H1 (cell line): ENCODE measurements around the gene CCDC117. TPM values are rescaled to one million over a fixed set of nuclear protein-coding genes. Genes with fewer than 3 reads are reported as not detected.

Experiments used
- CTCF ChIA-PET: fragments of 300-600 bp; sonication (Branson Sonifier 250); formaldehyde crosslinking; loops from one replicate; lab custom pipeline; 2021; ENCODE audit not compliant: partially characterized antibody; lab: Charles Lee
- POLR2A ChIA-PET: fragments of 300-600 bp; sonication (Branson Sonifier 250); formaldehyde crosslinking; loops from one replicate; lab custom pipeline; 2021; ENCODE audit warnings: inconsistent platforms; ENCODE audit not compliant: partially characterized antibody; lab: Charles Lee
- DNase-seq, 2 experiments: peaks; one replicate each; pipeline versions ENCODE4 v3.0.0 to v3.0.0-alpha.2; 2010 to 2022; ENCODE audit warnings: low spot score in 2 of 2, low read depth in 1 of 2, mixed read lengths in 1 of 2
- FAIRE-seq: peaks from 2 replicates; lab custom pipeline; 2011; peaks lifted over from hg19 to GRCh38; lab: Jason Lieb, UNC
- H2AFZ ChIP-seq: 2 replicates; pipeline ENCODE4 v1.8.1; 2012; ENCODE audit warnings: low read length, inconsistent platforms
- H2AK5ac ChIP-seq: 2 replicates; pipeline ENCODE4 v1.6.1; 2013; ENCODE audit warnings: low read depth, low read length
- H2BK120ac ChIP-seq: replicated peaks from 2 replicates; pipeline ENCODE3; 2013; ENCODE audit warnings: low read depth, low read length, inconsistent platforms
- H2BK12ac ChIP-seq: 2 replicates; pipeline ENCODE4 v1.6.1; 2013; ENCODE audit warnings: low read depth, low read length
- H2BK15ac ChIP-seq: 2 replicates; pipeline ENCODE4 v1.6.1; 2013; ENCODE audit warnings: low read length
- H2BK20ac ChIP-seq: 2 replicates; pipeline ENCODE4 v1.6.1; 2013; ENCODE audit warnings: low read length
- H2BK5ac ChIP-seq: 2 replicates; pipeline ENCODE4 v1.6.1; 2013; ENCODE audit warnings: low read depth, low read length
- H3K14ac ChIP-seq: 2 replicates; pipeline ENCODE4 v1.6.1; 2013; ENCODE audit warnings: inconsistent platforms; ENCODE audit not compliant: insufficient read length
- H3K18ac ChIP-seq: 2 replicates; pipeline ENCODE4 v1.6.1; 2013; ENCODE audit warnings: low read length; ENCODE audit errors: extremely low read depth
- H3K23ac ChIP-seq: 2 replicates; pipeline ENCODE4 v1.6.1; 2013; ENCODE audit warnings: inconsistent platforms; ENCODE audit not compliant: insufficient read length
- H3K23me2 ChIP-seq: 2 replicates; pipeline ENCODE4 v1.6.1; 2013; ENCODE audit warnings: low read depth, low read length
- H3K27ac ChIP-seq: 2 replicates; pipeline ENCODE4 v1.6.1; 2011; ENCODE audit warnings: low read depth, low read length, inconsistent platforms
- H3K27me3 ChIP-seq, 4 experiments: replicated peaks in 1 of 4; 1 replicate in 1 of 4; 2 replicates in 3 of 4; pipeline versions ENCODE4 v1.6.1 to v1.8.1; 2011 to 2013; ENCODE audit warnings: low read length in 3 of 4, mild to moderate bottlenecking in 3 of 4, inconsistent platforms in 2 of 4, mixed read lengths in 2 of 4, moderate library complexity in 1 of 4; ENCODE audit not compliant: control insufficient read depth in 3 of 4, insufficient read depth in 3 of 4; ENCODE audit errors: extremely low read depth in 1 of 4
- H3K36me3 ChIP-seq, 4 experiments: 2 replicates each; pipeline versions ENCODE4 v1.6.1 to v1.8.1; 2011 to 2013; ENCODE audit warnings: mild to moderate bottlenecking in 4 of 4, low read length in 3 of 4, moderate library complexity in 2 of 4, control low read depth in 1 of 4, inconsistent platforms in 1 of 4; ENCODE audit not compliant: insufficient read depth in 4 of 4, control insufficient read depth in 2 of 4
- H3K4ac ChIP-seq: replicated peaks from 2 replicates; pipeline ENCODE3; 2013; ENCODE audit warnings: low read length, low read depth, mixed read lengths, inconsistent platforms; ENCODE audit not compliant: insufficient read length
- H3K4me1 ChIP-seq, 4 experiments: replicated peaks in 1 of 4; 1 replicate in 1 of 4; 2 replicates in 3 of 4; pipeline versions ENCODE4 v1.6.1 to v1.8.1; 2011 to 2013; ENCODE audit warnings: low read length in 3 of 4, inconsistent platforms in 2 of 4, mixed read lengths in 1 of 4; ENCODE audit not compliant: insufficient read depth in 4 of 4, control insufficient read depth in 3 of 4
- H3K4me2 ChIP-seq, 2 experiments: 2 replicates each; pipeline versions ENCODE4 v1.6.1 to v1.8.1; 2011 to 2013; ENCODE audit warnings: low read depth in 2 of 2, low read length in 2 of 2, control low read depth in 1 of 2, inconsistent platforms in 1 of 2, mild to moderate bottlenecking in 1 of 2; ENCODE audit not compliant: insufficient read depth in 1 of 2
- H3K4me3 ChIP-seq, 4 experiments: fragments of 200-600, 300-600 bp in 1 of 4; sonication (generic), shearing (Covaris generic), sonication (Bioruptor Twin) in 1 of 4; 2 replicates each; pipeline versions ENCODE4 v1.5.1 to v1.8.1; 2011 to 2016; ENCODE audit warnings: low read length in 4 of 4, low read depth in 3 of 4, control low read depth in 2 of 4, inconsistent platforms in 2 of 4, mild to moderate bottlenecking in 2 of 4, mixed read lengths in 1 of 4, moderate library complexity in 1 of 4; ENCODE audit not compliant: insufficient read depth in 2 of 4; ENCODE audit errors: extremely low read depth in 1 of 4
- H3K56ac ChIP-seq: replicated peaks from 2 replicates; pipeline ENCODE3; 2013; ENCODE audit warnings: low read depth, mild to moderate bottlenecking, mixed read lengths, low read length, inconsistent platforms; ENCODE audit not compliant: insufficient read length
- H3K79me1 ChIP-seq: 2 replicates; pipeline ENCODE4 v1.6.1; 2013; ENCODE audit warnings: low read depth, low read length, control low read depth
- H3K79me2 ChIP-seq, 2 experiments: 2 replicates each; pipeline versions ENCODE4 v1.6.1 to v1.8.1; 2012 to 2013; ENCODE audit warnings: low read length in 2 of 2, mild to moderate bottlenecking in 2 of 2, inconsistent platforms in 1 of 2; ENCODE audit not compliant: insufficient read depth in 2 of 2, control insufficient read depth in 1 of 2
- H3K9ac ChIP-seq, 4 experiments: replicated peaks in 1 of 4; 1 replicate in 1 of 4; 2 replicates in 3 of 4; pipeline versions ENCODE4 v1.6.1 to v1.8.1; 2011 to 2013; ENCODE audit warnings: low read depth in 3 of 4, low read length in 3 of 4, control low read depth in 2 of 4, mild to moderate bottlenecking in 2 of 4, moderate library complexity in 2 of 4, inconsistent platforms in 1 of 4; ENCODE audit errors: extremely low read depth in 1 of 4
- H3K9me3 ChIP-seq, 2 experiments: 2 replicates each; pipeline versions ENCODE4 v1.6.1 to v1.8.1; 2012 to 2013; ENCODE audit warnings: mild to moderate bottlenecking in 2 of 2, moderate library complexity in 2 of 2, control low read depth in 1 of 2, inconsistent platforms in 1 of 2, low read depth in 1 of 2, low read length in 1 of 2, mixed read lengths in 1 of 2; ENCODE audit not compliant: insufficient read depth in 2 of 2
- H4K20me1 ChIP-seq, 2 experiments: replicated peaks in 1 of 2; 2 replicates each; pipeline versions ENCODE3 to v1.8.1; 2011 to 2013; ENCODE audit warnings: inconsistent platforms in 2 of 2, low read length in 2 of 2, mild to moderate bottlenecking in 1 of 2; ENCODE audit not compliant: insufficient read depth in 2 of 2, control insufficient read depth in 1 of 2
- H4K5ac ChIP-seq: 2 replicates; pipeline ENCODE4 v1.6.1; 2013; ENCODE audit warnings: low read length, low read depth, mixed read lengths, inconsistent platforms; ENCODE audit not compliant: insufficient read length
- H4K8ac ChIP-seq: 2 replicates; pipeline ENCODE4 v1.8.0; 2013; ENCODE audit warnings: mild to moderate bottlenecking, moderate library complexity, low read length, inconsistent platforms; ENCODE audit not compliant: insufficient read depth; ENCODE audit errors: extremely low read depth
- H4K91ac ChIP-seq: replicated peaks from 2 replicates; pipeline ENCODE3; 2013; ENCODE audit warnings: low read length, mixed read lengths, inconsistent platforms; ENCODE audit not compliant: insufficient read length
- ASH2L ChIP-seq: fragments of 200-600, 300-600 bp; sonication (generic); IDR thresholded peaks from one replicate; pipeline ENCODE4 v1.7.1; 2017; ENCODE audit warnings: low read length
- BACH1 ChIP-seq: IDR thresholded peaks from 2 replicates; pipeline ENCODE4 v1.6.1; 2012; ENCODE audit warnings: low read length, improper control_type of control experiment
- BCL11A ChIP-seq, 2 experiments: IDR thresholded peaks; one replicate each; pipeline ENCODE4 v1.6.1; 2011; ENCODE audit warnings: low read depth in 2 of 2, low read length in 2 of 2, mild to moderate bottlenecking in 2 of 2
- BRCA1 ChIP-seq: IDR thresholded peaks from 2 replicates; pipeline ENCODE4 v1.6.1; 2012; ENCODE audit warnings: low read depth, low read length, improper control_type of control experiment
- E2F6 ChIP-seq: IDR thresholded peaks from 2 replicates; pipeline ENCODE4 v1.6.1; 2012; ENCODE audit warnings: inconsistent platforms
- EP300 ChIP-seq, 2 experiments: IDR thresholded peaks; 1 replicate in 1 of 2; 2 replicates in 1 of 2; pipeline ENCODE4 v1.6.1; 2011 to 2012; ENCODE audit warnings: low read depth in 2 of 2, low read length in 2 of 2, mild to moderate bottlenecking in 2 of 2, borderline replicate concordance in 1 of 2, inconsistent platforms in 1 of 2, moderate library complexity in 1 of 2
- KDM5A ChIP-seq: fragments of 200-600 bp; IDR thresholded peaks from 2 replicates; pipeline ENCODE4 v1.7.1; 2012; ENCODE audit warnings: mild to moderate bottlenecking, low read length, inconsistent platforms, mixed read lengths
- POLR2A ChIP-seq, 2 experiments: IDR thresholded peaks; 1 replicate in 1 of 2; 2 replicates in 1 of 2; pipeline ENCODE4 v1.6.1; 2011; ENCODE audit warnings: low read depth in 2 of 2, low read length in 2 of 2, mild to moderate bottlenecking in 2 of 2; ENCODE audit errors: control extremely low read depth in 1 of 2
- RBBP5 ChIP-seq: IDR thresholded peaks from 2 replicates; pipeline ENCODE4 v1.7.1; 2012; ENCODE audit warnings: low read depth, mild to moderate bottlenecking, inconsistent platforms, low read length, moderate library complexity, borderline replicate concordance
- RFX5 ChIP-seq: IDR thresholded peaks from 2 replicates; pipeline ENCODE4 v1.6.1; 2011; ENCODE audit warnings: low read depth, low read length, improper control_type of control experiment, borderline replicate concordance
- SIX5 ChIP-seq: IDR thresholded peaks from 2 replicates; pipeline ENCODE4 v1.6.1; 2011; ENCODE audit warnings: mild to moderate bottlenecking, low read depth, low read length
- TAF1 ChIP-seq: IDR thresholded peaks from 2 replicates; pipeline ENCODE4 v1.6.1; 2011; ENCODE audit warnings: mild to moderate bottlenecking, low read depth, low read length
- TCF12 ChIP-seq: IDR thresholded peaks from 2 replicates; pipeline ENCODE4 v1.6.1; 2011; ENCODE audit warnings: low read depth, mild to moderate bottlenecking, low read length
- TEAD4 ChIP-seq: IDR thresholded peaks from 2 replicates; pipeline ENCODE4 v1.6.1; 2012; ENCODE audit warnings: low read depth, low read length, inconsistent platforms, mixed read lengths
- ZNF274 ChIP-seq: IDR thresholded peaks from 2 replicates; pipeline ENCODE4 v1.7.0; 2012; ENCODE audit warnings: low read length, borderline replicate concordance; ENCODE audit errors: extremely low read depth
- WGBS, 2 experiments: shearing (Covaris generic) in 1 of 2; methylation state at CpG; one replicate each; pipeline versions ENCODE4 v1.1.6 to v1.1.7; 2013 to 2015; ENCODE audit warnings: low lambda C conversion rate in 2 of 2, mixed read lengths in 2 of 2, inconsistent platforms in 1 of 2, low coverage in 1 of 2, missing lambda C conversion rate in 1 of 2; ENCODE audit not compliant: insufficient replicate concordance in 2 of 2, insufficient coverage in 1 of 2, insufficient read length in 1 of 2; ENCODE audit errors: extremely low coverage in 1 of 2, missing lambda C conversion rate in 1 of 2; 5-methylcytosine and 5-hydroxymethylcytosine counted together
- polyA plus RNA-seq, 7 experiments: library from polyadenylated mRNA; depleted of rRNA in 3 of 7; stranded (reverse) in 5 of 7; unstranded in 2 of 7; fragments of >200 nt in 5 of 7; fragments of 200-250 nt in 2 of 7; gene quantifications; 1 replicate in 5 of 7; 2 replicates in 1 of 7; 4 replicates in 1 of 7; pipeline versions ENCODE4 v1.2.1 to v1.2.3, GENCODE V29; 2011 to 2013; ENCODE audit warnings: missing spikeins in 2 of 7, mixed read lengths in 2 of 7
- total RNA-seq: library from RNA; stranded (reverse); fragmentation: NEBNext Ultra II Directional; extraction: Animal tissue kit (Norgen Biotek cat#: 25700); gene quantifications from 2 replicates; pipeline ENCODE4 v1.2.1, GENCODE V29; 2021

CCDC117 gene
- total and polyA plus RNA-seq, 2 of the 8 experiments (the other 6 are each of a cell fraction or from before 2014, with no cell fraction given): 9.1 to 43.1 TPM

DNA sequence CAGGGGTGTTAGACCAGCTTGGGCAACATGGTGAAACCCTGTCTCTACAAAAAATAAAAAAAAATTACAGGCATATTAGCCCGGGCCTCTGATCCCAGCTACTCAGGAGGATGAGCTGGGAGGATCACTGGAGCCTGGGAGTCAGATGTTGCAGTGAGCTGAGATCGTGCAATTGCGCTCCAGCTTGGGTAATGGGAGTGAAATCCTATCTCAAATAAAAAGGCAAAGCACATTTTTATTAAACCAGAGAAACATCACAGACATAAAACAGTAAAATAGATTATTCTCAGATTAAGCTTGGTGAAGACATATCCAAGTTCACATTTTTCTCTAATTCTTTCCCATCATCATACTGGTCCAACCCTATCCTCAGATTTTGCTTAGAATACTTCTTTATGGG lies 57.9 kb downstream of the CCDC117 start:
- H3K36me3 ChIP-seq: no peaks in the 10 kb centered on the region
- TF ChIP-seq BCL11A (IDR thresholded peaks at IDR 0.05; ENCODE audit: low read depth in 2 of 2, low read length in 2 of 2) (no peak), TCF12 (no peak), E2F6 (no peak), RBBP5 (no peak), BRCA1 (no peak), EP300 (IDR thresholded peaks at IDR 0.05; ENCODE audit: borderline replicate concordance in 1 of 2, low read depth in 2 of 2, low read length in 2 of 2) (no peak), ZNF274 (no peak), POLR2A (IDR thresholded peaks at IDR 0.05; ENCODE audit: control extremely low read depth in 1 of 2, low read depth in 2 of 2, low read length in 2 of 2) (no peak), BACH1 (no peak), SIX5 (no peak), RFX5 (no peak), KDM5A (no peak), TAF1 (no peak), TEAD4 (no peak), ASH2L (no peak)

More for the DNA sequence above, 57.9 kb downstream of the CCDC117 start:
- Histone ChIP-seq H3K23ac (no peak overlapping the region), H2BK12ac (no peak overlapping the region), H3K4me3 (no peak overlapping the region), H3K79me1 (no peaks in the 10 kb centered on the region), H3K4me1 (no peaks in the 10 kb centered on the region; a peak in 1 of 7 replicates), H3K4ac (no peak overlapping the region), H3K27me3 (no peaks in the 10 kb centered on the region), H3K79me2 (no peaks in the 10 kb centered on the region), H4K8ac (no peak overlapping the region), H2BK5ac (no peak overlapping the region), H4K5ac (no peak overlapping the region), H3K9ac (no peak overlapping the region), H2BK120ac (no peak overlapping the region), H4K20me1 (no peaks in the 10 kb centered on the region), H2BK15ac (no peak overlapping the region), H2AK5ac (no peak overlapping the region), H3K56ac (no peak overlapping the region), H2AFZ (no peak overlapping the region), H3K4me2 (no peak overlapping the region), H3K23me2 (peaks cover 5% of the 10 kb centered on the region; the same call in 1 of the 2 replicates), H3K9me3 (no peaks in the 10 kb centered on the region), H2BK20ac (no peak overlapping the region), H3K18ac (no peak overlapping the region), H4K91ac (no peak overlapping the region), H3K14ac (no peak overlapping the region), H3K27ac (no peak overlapping the region)
- FAIRE-seq (no peak), DNase-seq (no peak)
- CTCF ChIA-PET: interaction anchor here (0.6 to 5.0 kb wide), 18 partner anchors 11 to 229 kb away, joined by 3 to 64 read pairs (median 4); no protein-coding TSS in a partner anchor
- 96% methylated on average over 3 of the region's 3 CpGs; no CpG with 5 or more reads in 1 of the 2 experiments for WGBS, 2 experiments
- POLR2A ChIA-PET: interaction anchor here (0.6 to 5.0 kb wide), 2 partner anchors 30 to 82 kb away, joined by 3 to 27 read pairs; partner anchors contain the start of gene XBP1
